Activated naive CD8-positive, alpha-beta T cell treated with anti-CD3 and anti-CD28 coated beads, Interleukin-2, amount 10 ng/mL, durations not matched to agents 7 days and 5 days (primary cell): Measurements from ENCODE around the gene GLIPR1L1. TPM values are rescaled to one million over a fixed set of nuclear protein-coding genes. Genes with fewer than 3 reads are reported as not detected.
"Not testable (repeated sequence)": the region's sequence is repeated elsewhere in the genome, so short reads cannot be mapped to it uniquely, and the experiment has no call there.

Experiments
- ATAC-seq: fragments of 150-1000 bp; cut with Tn5 transposase; one replicate; pipeline ENCODE4 v1.10.0; 2021; ENCODE audit warnings: low read depth, moderate library complexity
- POLR2A ChIA-PET: fragments of 350-600 bp; sonication (Branson Sonifier 250); formaldehyde crosslinking; loops from one replicate; lab custom pipeline; 2021; ENCODE audit warnings: antibody characterized with exemption; lab: Charles Lee
- DNase-seq: peaks from one replicate; pipeline ENCODE4 v3.0.0; 2021
- H3K27ac Mint-ChIP-seq: one replicate; pipeline ENCODE4 v1.8.0; 2022; ENCODE audit warnings: mild to moderate bottlenecking, mixed read lengths
- H3K27me3 Mint-ChIP-seq: one replicate; pipeline ENCODE4 v1.8.0; 2022; ENCODE audit warnings: mild to moderate bottlenecking, moderate library complexity, mixed read lengths
- H3K36me3 Mint-ChIP-seq: one replicate; pipeline ENCODE4 v1.8.0; 2021; ENCODE audit warnings: mild to moderate bottlenecking, mixed read lengths
- H3K4me1 Mint-ChIP-seq: one replicate; pipeline ENCODE4 v1.8.0; 2021; ENCODE audit warnings: mixed read lengths
- H3K4me3 Mint-ChIP-seq: one replicate; pipeline ENCODE4 v1.8.0; 2022; ENCODE audit warnings: mild to moderate bottlenecking, moderate library complexity, mixed read lengths
- H3K9me3 Mint-ChIP-seq: one replicate; pipeline ENCODE4 v1.8.0; 2021; ENCODE audit warnings: mixed read lengths
- total RNA-seq, 2 experiments: library from RNA; stranded (reverse); gene quantifications; one replicate each; pipeline ENCODE4 v1.2.3, GENCODE V29; 2021

Gene GLIPR1L1
- total RNA-seq, 2 experiments from 2014 or later: not detected

DNA sequence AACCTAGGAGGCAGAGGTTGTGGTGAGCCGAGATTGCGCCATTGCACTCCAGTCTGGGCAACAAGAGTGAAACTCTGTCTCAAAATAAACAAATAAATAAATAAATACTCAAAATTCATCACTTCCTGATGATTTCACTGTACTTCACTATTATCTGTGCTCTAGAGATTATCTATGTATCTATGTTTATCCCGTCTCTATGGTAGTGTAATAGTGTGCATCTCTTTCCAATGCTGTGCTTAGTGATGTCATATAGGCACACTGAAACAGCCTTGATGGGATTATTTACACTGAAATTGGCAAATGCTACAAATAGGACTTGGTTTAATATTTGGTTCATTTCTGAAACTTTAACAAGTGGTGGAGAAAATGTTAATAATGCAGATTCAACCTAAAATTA is 10.8 kb upstream of the GLIPR1L1 start:
- H3K4me3 Mint-ChIP-seq: no peak overlapping the region

DNA sequence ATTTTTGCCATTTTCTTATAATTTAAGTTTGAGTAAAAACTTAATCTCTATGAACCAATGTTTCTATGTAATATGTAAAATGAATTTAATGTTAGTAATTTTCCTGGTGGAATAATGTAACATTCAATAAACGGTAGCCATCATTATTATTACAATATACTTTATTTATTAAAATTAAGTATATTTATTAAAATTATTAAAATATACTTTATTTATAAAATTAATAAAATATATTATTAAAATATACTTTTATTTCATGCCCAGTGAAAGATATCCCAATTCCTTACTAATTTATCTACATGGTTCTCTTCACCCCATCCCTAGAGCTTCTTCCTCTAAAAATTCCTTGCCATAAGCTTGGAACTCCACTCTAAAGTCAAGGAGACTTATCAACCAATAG is 6.8 kb upstream of the GLIPR1L1 start:
- Mint-ChIP-seq H3K4me1 (peaks cover 7% of the 10 kb centered on the region), H3K36me3 (no peaks in the 10 kb centered on the region), H3K9me3 (no peaks in the 10 kb centered on the region), H3K27me3 (peaks cover 26% of the 10 kb centered on the region), H3K4me3 (no peak overlapping the region), H3K27ac (no peak overlapping the region)
- no peak for DNase-seq
- POLR2A ChIA-PET: no interaction called here
- no peak for ATAC-seq

More for the DNA sequence above, 10.8 kb upstream of the GLIPR1L1 start:
- DNase-seq (no peak), ATAC-seq (no peak)
- Mint-ChIP-seq H3K9me3 (no peaks in the 10 kb centered on the region), H3K36me3 (no peaks in the 10 kb centered on the region), H3K27me3 (peaks cover 17% of the 10 kb centered on the region), H3K4me1 (no peaks in the 10 kb centered on the region), H3K27ac (no peak overlapping the region)
- POLR2A ChIA-PET: no interaction called here

DNA sequence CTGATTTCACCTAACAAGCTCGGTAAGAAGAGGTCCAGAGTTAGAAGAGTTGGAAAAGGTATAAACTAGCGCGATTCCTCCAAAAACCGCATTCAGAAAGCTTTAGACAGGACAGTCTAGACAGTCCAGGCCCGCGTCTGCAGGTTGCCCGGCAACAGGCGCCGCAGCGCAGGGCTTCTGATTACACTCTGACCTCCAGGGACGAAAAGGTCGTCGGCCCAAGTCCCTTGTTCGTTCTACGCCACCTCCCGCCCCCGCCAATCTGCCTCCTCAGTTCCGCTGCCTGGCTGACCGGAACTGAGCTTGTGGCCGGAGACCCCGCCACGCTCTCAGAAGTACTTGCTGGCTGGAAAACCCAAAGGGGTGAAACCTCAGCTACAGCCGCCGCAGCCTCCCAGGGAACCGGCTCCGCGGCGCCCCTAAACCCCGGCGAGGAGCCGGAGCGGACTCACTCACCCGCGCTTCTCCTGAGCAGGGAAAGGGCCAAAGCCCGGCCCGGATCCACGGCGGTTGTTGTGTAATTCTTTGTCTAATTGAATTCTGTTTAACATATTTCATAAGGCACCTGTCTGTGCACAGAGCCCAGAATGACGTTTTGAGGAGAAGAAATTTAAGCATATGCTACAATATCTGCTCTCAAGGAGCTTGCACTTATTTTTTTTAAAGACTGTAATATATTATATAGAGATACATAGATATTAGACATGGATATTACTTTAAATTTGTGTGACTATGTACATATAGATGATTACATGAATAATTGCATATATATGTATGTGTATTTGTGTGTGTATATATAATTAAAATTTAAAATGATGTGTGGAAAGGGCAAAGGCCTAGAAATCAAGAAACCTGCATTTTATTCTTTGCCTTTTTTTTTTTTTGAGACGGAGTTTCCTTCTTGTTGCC is 4.3 kb upstream of the GLIPR1L1 start, which contains the start of gene CAPS2:
CAPS2 (minus strand) TSS at position 407 of the 909 bp plus-strand sequence. CDS start 3,826 bp downstream, outside the sequence.
- peaks cover 35% of the 10 kb centered on the region for H3K27me3 Mint-ChIP-seq
- DNase-seq: peak; percentile 79
- peak within 1 kb of the TSS; percentile 87 for H3K4me3 Mint-ChIP-seq
- peak within 1 kb of the TSS; percentile 52 for H3K27ac Mint-ChIP-seq
- POLR2A ChIA-PET: interaction anchor here (0.6 to 0.9 kb wide), 3 partner anchors 8 to 180 kb away, joined by 3 to 7 read pairs (median 4); no protein-coding TSS in a partner anchor
- ATAC-seq: peak; percentile 84
- peaks cover 15% of the 10 kb centered on the region for H3K4me1 Mint-ChIP-seq
- H3K36me3 Mint-ChIP-seq: no peaks in the 10 kb centered on the region
- no peaks in the 10 kb centered on the region for H3K9me3 Mint-ChIP-seq

DNA sequence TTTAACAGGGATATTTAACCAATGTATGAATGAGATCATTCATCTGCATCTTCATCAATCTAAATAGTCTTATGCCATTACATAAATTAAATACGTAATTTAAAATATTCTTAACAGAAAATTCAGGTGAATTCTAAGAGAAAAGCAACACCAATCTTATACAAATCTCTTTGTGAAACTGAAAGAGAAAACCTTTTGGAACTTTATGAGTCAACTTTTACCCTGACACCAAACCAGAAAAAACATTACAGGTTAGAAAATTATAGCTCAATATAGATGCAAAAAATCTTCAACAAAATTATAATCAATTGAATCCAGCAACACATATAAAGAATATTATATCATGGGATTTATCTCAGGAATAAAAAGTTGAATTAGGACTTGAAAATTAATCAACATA is 3.4 kb downstream of the GLIPR1L1 start:
- Mint-ChIP-seq H3K27me3 (peaks cover 23% of the 10 kb centered on the region), H3K9me3 (no peaks in the 10 kb centered on the region)

DNA sequence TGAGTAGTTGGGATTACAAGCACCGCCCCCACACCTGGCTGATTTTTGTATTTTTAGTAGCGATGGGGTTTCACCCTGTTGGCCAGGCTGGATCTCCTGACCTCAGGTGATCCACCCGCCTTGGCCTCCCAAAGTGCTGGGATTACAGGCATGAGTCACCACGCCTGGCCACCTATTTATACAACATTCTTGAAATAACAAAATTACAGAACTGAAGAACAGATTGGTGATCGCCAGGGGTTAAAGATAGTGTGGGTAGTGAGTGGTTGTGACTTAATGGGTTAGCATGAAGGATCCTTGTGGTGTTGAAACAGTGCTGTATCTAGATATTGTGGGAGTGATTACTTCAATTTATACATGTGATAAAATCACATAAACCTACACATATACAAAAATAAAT is 7.4 kb downstream of the GLIPR1L1 start:
- POLR2A ChIA-PET: no interaction called here
- no peak overlapping the region for H3K4me3 Mint-ChIP-seq

More for the DNA sequence above, 3.4 kb downstream of the GLIPR1L1 start:
- Mint-ChIP-seq H3K4me1 (peaks cover 19% of the 10 kb centered on the region), H3K4me3 (no peak overlapping the region), H3K36me3 (no peaks in the 10 kb centered on the region), H3K27ac (no peak overlapping the region)
- no peak for ATAC-seq
- POLR2A ChIA-PET: interaction anchor here (0.6 kb wide), 1 partner anchor 8 kb away, joined by 3 read pairs; the partner anchor contains the start of gene CAPS2
- DNase-seq: no peak

DNA sequence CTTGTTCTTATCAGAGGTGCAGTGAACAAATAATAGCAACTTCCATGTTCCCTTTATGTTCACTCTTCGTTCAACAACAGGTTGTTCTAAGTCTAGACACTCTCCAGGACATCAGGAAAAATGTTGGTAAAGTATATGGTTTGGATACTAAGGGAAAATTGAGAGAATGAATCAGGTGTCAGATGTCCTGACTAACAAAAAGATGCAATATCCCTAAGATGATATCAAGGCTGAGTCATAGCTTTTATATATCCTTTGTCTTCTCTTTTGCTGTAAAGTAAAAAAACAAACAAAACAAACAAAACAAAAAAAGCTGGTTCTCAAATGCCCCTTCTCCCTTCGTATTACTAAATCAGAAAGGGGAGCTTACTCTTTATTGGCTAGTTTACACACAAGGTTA is 11.1 kb downstream of the GLIPR1L1 start:
- POLR2A ChIA-PET: no interaction called here

More for the DNA sequence above, 7.4 kb downstream of the GLIPR1L1 start:
- DNase-seq (no peak), ATAC-seq (no peak)
- H3K27ac Mint-ChIP-seq: no peak overlapping the region
- H3K27me3 Mint-ChIP-seq: peaks cover 6% of the 10 kb centered on the region
- peaks cover 13% of the 10 kb centered on the region for H3K4me1 Mint-ChIP-seq
- H3K9me3 Mint-ChIP-seq: peaks cover under 1% of the 10 kb centered on the region
- H3K36me3 Mint-ChIP-seq: peaks cover 2% of the 10 kb centered on the region

DNA sequence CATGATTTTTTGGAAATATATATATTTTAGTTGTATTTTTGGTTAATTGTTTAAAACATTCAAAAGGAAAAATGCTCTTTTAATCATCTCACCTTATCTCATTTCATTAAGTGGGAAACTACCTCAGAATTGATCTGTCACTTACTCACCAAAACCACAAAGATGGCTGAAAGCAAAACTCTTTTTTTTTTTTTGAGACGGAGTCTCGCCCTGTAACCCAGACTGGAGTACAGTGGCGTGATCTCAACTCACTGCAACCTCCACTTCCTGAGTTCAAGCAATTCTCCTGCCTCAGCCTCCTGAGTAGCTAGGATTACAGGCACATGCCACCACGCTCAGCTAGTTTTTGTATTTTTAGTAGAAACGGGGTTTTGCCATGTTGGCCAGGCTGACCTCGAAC is 11.7 kb downstream of the GLIPR1L1 start:
- H3K27ac Mint-ChIP-seq, POLR2A ChIA-PET, H3K4me1 Mint-ChIP-seq, ATAC-seq, DNase-seq, H3K36me3 Mint-ChIP-seq, H3K4me3 Mint-ChIP-seq, H3K27me3 Mint-ChIP-seq, H3K9me3 Mint-ChIP-seq: not testable (repeated sequence)

More for the DNA sequence above, 11.1 kb downstream of the GLIPR1L1 start:
- ATAC-seq: no peak
- H3K4me3 Mint-ChIP-seq: no peak overlapping the region
- H3K36me3 Mint-ChIP-seq: peaks cover 3% of the 10 kb centered on the region
- H3K27me3 Mint-ChIP-seq: no peaks in the 10 kb centered on the region
- H3K27ac Mint-ChIP-seq: no peak overlapping the region
- DNase-seq: no peak
- H3K4me1 Mint-ChIP-seq: peaks cover 6% of the 10 kb centered on the region
- peaks cover 1% of the 10 kb centered on the region for H3K9me3 Mint-ChIP-seq

DNA sequence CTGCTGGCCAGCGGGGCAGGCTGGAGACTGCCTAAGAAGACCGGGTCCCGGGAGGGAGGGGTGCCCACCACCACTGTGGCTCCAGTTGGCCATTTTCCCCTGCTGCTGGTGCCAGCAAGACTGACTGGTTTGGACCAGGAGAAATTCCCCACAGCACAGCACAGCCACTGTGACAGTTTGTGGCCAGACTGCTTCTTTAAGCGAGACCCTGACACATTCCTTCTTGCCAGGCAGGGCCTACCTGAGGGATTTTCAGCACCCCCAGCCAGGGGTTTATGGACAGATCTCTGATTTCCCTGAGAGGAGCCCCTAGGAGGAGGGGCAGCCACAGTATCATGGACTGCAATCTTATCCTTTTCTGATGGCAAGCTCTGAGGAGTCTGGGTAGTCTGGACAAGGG is 15.5 kb downstream of the GLIPR1L1 start:
- peaks cover 18% of the 10 kb centered on the region for H3K36me3 Mint-ChIP-seq
- no peak overlapping the region for H3K27ac Mint-ChIP-seq
- H3K4me3 Mint-ChIP-seq: no peak overlapping the region
- H3K4me1 Mint-ChIP-seq: peaks cover 11% of the 10 kb centered on the region
- H3K9me3 Mint-ChIP-seq: peaks cover 17% of the 10 kb centered on the region
- POLR2A ChIA-PET: no interaction called here
- ATAC-seq (no peak), DNase-seq (no peak)
- no peaks in the 10 kb centered on the region for H3K27me3 Mint-ChIP-seq

DNA sequence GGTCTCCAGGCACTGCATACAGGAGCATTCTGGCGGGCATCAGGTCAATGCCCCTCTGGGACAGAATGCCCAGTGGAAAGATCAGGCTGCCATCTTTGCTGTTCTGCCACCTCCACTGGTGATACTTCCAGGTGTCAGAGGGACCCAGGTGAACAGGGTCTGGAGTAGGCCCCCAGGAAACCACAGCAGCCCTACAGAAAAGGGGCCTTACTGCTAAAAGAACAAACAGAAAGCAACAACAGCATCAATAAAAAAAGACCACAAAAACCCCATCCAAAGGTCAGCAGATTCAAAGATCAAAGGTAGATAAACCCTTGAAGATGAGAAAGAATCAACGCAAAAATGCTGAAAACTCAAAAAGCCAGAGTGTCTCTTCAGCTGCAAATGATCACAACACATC is 15.9 kb downstream of the GLIPR1L1 start:
- POLR2A ChIA-PET: no interaction called here
- Mint-ChIP-seq H3K4me1 (peaks cover 11% of the 10 kb centered on the region), H3K36me3 (peaks cover 21% of the 10 kb centered on the region), H3K4me3 (no peak overlapping the region), H3K27me3 (no peaks in the 10 kb centered on the region), H3K9me3 (peaks cover 20% of the 10 kb centered on the region), H3K27ac (no peak overlapping the region)
- ATAC-seq (no peak), DNase-seq (no peak)

DNA sequence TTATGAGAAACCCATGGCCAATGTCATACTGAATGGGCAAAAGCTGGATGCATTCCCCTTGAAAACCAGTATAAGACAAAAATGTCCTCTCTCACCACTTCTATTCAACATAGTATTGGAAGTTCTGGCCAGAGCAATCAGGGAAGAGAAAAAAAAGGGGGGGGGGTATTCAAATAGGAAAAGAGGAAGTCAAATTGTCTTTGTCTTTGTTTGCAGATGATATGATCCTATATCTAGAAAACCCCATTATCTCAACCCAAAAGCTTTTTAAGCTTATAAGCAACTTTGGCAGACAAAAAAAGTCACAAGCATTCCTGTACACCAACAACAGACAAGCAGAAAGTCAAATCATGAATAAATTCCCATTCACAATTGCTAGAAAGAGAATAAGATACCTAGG is 19.5 kb downstream of the GLIPR1L1 start:
- Mint-ChIP-seq H3K9me3 (peaks cover 18% of the 10 kb centered on the region), H3K27ac (no peak overlapping the region)

DNA sequence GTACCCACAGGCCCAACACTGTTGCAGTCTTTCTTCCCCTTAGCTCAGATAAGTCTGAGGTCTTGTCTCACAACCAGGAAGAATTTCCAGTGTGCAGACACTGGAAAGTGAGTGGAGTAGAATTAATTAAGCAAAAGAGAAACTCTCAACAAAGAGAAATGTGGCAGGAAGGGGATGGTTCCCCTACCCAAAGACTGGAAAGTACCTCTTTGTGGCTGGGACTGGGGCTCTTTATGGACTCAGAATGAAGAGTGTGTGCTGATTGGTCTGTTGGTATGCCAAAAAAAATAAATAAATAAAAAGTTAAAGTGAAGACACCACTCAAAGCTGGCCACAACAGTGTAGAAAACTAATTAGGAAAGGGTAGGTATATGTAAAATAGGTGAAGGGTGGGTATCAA is 26.4 kb downstream of the GLIPR1L1 start:
- POLR2A ChIA-PET: no interaction called here
- peaks cover 2% of the 10 kb centered on the region for H3K4me1 Mint-ChIP-seq
- peaks cover 11% of the 10 kb centered on the region for H3K36me3 Mint-ChIP-seq
- peaks cover 6% of the 10 kb centered on the region for H3K9me3 Mint-ChIP-seq
- H3K4me3 Mint-ChIP-seq: no peak overlapping the region
- no peak for DNase-seq
- no peak overlapping the region for H3K27ac Mint-ChIP-seq
- no peak for ATAC-seq
- no peaks in the 10 kb centered on the region for H3K27me3 Mint-ChIP-seq

More for the DNA sequence above, 19.5 kb downstream of the GLIPR1L1 start:
- DNase-seq (no peak), ATAC-seq (no peak)
- no peaks in the 10 kb centered on the region for H3K27me3 Mint-ChIP-seq
- H3K36me3 Mint-ChIP-seq: peaks cover 18% of the 10 kb centered on the region
- H3K4me3 Mint-ChIP-seq: no peak overlapping the region
- POLR2A ChIA-PET: no interaction called here
- H3K4me1 Mint-ChIP-seq: peaks cover 8% of the 10 kb centered on the region

DNA sequence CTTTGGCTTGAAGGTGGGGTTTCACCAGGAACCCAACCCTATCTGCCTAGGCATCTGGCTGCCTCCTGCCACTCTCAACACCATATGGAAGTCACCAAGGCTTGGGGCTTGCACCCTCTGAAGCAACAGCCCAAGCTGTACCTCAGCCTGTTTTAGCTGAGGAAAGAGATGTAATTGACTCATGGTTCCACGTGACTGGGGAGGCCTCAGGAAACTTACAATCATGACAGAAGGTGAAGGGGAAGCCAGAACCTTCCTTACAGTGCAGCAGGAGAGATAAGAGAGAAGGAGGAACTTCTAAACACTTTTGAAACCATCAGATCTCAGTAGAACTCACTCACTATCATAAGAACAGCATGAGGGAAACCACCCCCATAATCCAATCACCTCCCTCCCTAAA is 26.9 kb downstream of the GLIPR1L1 start:
- peaks cover 6% of the 10 kb centered on the region for H3K9me3 Mint-ChIP-seq
- DNase-seq (no peak), ATAC-seq (no peak)
- peaks cover 2% of the 10 kb centered on the region for H3K4me1 Mint-ChIP-seq
- no peak overlapping the region for H3K27ac Mint-ChIP-seq
- POLR2A ChIA-PET: no interaction called here
- H3K27me3 Mint-ChIP-seq: no peaks in the 10 kb centered on the region
- H3K4me3 Mint-ChIP-seq: no peak overlapping the region
- H3K36me3 Mint-ChIP-seq: peaks cover 11% of the 10 kb centered on the region

DNA sequence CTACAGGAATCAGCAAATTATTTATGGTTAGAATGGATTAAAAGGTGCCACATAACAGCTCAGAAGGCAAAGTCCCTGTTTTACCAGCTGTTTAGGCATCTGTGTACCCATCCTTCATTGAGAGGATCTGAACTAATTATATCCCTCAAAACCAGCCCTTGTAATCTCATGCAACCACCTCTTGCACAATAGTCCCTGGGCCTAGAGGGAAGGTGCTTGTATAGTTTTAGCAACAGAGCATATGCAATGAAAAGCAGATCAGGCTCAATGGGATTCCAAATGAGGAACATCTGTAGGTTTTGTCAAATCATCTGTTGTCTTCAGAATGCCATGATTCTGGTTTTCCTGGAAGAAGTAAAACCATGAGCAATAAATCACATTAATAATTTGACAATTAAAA is 30.4 kb downstream of the GLIPR1L1 start:
- Mint-ChIP-seq H3K4me3 (no peak overlapping the region), H3K36me3 (peaks cover 11% of the 10 kb centered on the region), H3K4me1 (peaks cover 6% of the 10 kb centered on the region), H3K9me3 (peaks cover 5% of the 10 kb centered on the region), H3K27ac (no peak overlapping the region), H3K27me3 (no peaks in the 10 kb centered on the region)
- DNase-seq (no peak), ATAC-seq (no peak)
- POLR2A ChIA-PET: no interaction called here

DNA sequence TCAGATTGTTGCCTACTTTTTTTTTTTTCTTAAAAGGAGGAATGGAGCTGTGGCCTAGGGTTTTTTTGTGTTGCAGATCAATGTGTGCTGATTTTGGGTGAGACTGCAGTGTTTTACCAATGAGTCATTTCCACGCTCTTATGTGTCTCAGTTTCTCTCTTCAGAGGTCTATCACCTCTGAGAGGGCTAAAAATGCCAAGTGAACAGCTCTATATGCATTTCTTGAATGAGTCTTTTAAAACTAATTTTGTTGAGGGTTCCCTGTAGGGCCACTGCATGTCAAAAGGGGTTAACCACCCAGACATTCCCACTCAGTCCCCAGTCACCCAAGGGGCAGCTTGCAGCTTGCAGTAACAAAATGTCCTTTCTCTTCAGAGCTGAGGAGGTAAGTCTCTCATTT is 32.2 kb downstream of the GLIPR1L1 start:
- no peak for ATAC-seq
- Mint-ChIP-seq H3K27ac (no peak overlapping the region), H3K36me3 (peaks cover 3% of the 10 kb centered on the region), H3K4me1 (peaks cover 4% of the 10 kb centered on the region), H3K27me3 (no peaks in the 10 kb centered on the region), H3K4me3 (no peak overlapping the region), H3K9me3 (peaks cover 3% of the 10 kb centered on the region)
- POLR2A ChIA-PET: no interaction called here
- no peak for DNase-seq
